DOHH2 (cell line): ENCODE results near the gene CNTN4.
"Not testable (repeated sequence)": the region's sequence is repeated elsewhere in the genome, so short reads cannot be mapped to it uniquely, and the experiment has no call there.

ENCODE experiments used
- H3F3A ChIP-seq: fragments of 200-600 bp; sonication (generic), shearing (Covaris generic); 2 replicates; pipeline ENCODE4 v1.6.0; 2016; ENCODE audit warnings: antibody characterized with exemption, mild to moderate bottlenecking; ENCODE audit not compliant: control insufficient read depth, insufficient read depth
- H3K27ac ChIP-seq: fragments of 200-600 bp; sonication (generic); 2 replicates; pipeline ENCODE4 v1.5.1; 2014; ENCODE audit warnings: low read depth, mild to moderate bottlenecking, low read length, moderate library complexity
- H3K27me3 ChIP-seq: fragments of 200-600 bp; sonication (generic); 2 replicates; pipeline ENCODE4 v1.6.1; 2014; ENCODE audit warnings: mild to moderate bottlenecking, low read length, mixed read lengths; ENCODE audit not compliant: control insufficient read depth
- H3K36me3 ChIP-seq: fragments of 200-600 bp; sonication (generic); 2 replicates; pipeline ENCODE4 v1.6.1; 2014; ENCODE audit warnings: mild to moderate bottlenecking, low read length, moderate library complexity, mixed read lengths; ENCODE audit not compliant: control insufficient read depth
- H3K4me1 ChIP-seq: fragments of 200-600 bp; sonication (generic); 2 replicates; pipeline ENCODE4 v1.6.1; 2014; ENCODE audit warnings: mild to moderate bottlenecking, low read length, mixed read lengths; ENCODE audit not compliant: control insufficient read depth
- H3K4me2 ChIP-seq: fragments of 200-600 bp; sonication (generic); 2 replicates; pipeline ENCODE4 v1.6.0; 2014; ENCODE audit warnings: mild to moderate bottlenecking, low read length, moderate library complexity
- H3K4me3 ChIP-seq: fragments of 200-600 bp; sonication (generic); 2 replicates; pipeline ENCODE4 v1.5.1; 2014; ENCODE audit warnings: mild to moderate bottlenecking, low read length, mixed read lengths
- H3K79me2 ChIP-seq: fragments of 200-600 bp; sonication (generic); 2 replicates; pipeline ENCODE4 v1.6.1; 2014; ENCODE audit warnings: mild to moderate bottlenecking, low read length, mixed read lengths; ENCODE audit not compliant: control insufficient read depth
- H3K9me2 ChIP-seq: fragments of 200-600 bp; sonication (generic); replicated peaks from 2 replicates; pipeline ENCODE4 v1.6.1; 2014; ENCODE audit warnings: mild to moderate bottlenecking, low read length, mixed read lengths; ENCODE audit not compliant: control insufficient read depth
- H3K9me3 ChIP-seq: fragments of 200-600 bp; sonication (generic); 2 replicates; pipeline ENCODE4 v1.6.1; 2014; ENCODE audit warnings: antibody characterized with exemption, low read length, mixed read lengths; ENCODE audit not compliant: control insufficient read depth, insufficient read depth
- H4K20me1 ChIP-seq: fragments of 200-600 bp; sonication (generic); 2 replicates; pipeline ENCODE4 v1.6.0; 2014; ENCODE audit warnings: low read depth, mild to moderate bottlenecking, antibody characterized with exemption, low read length, moderate library complexity; ENCODE audit not compliant: control insufficient read depth, insufficient read depth
- EZH2phosphoT487 ChIP-seq: fragments of 200-600 bp; sonication (generic); IDR thresholded peaks from 2 replicates; pipeline ENCODE4 v1.6.1; 2017; ENCODE audit warnings: borderline replicate concordance, mild to moderate bottlenecking, antibody characterized with exemption, low read length, moderate library complexity, mixed read lengths
- TF ChIP-seq, protein P1 (sequence below): fragments of 200-600 bp; sonication (generic); IDR thresholded peaks from one replicate; pipeline ENCODE4 v1.5.1; 2014; ENCODE audit warnings: antibody characterized with exemption, mild to moderate bottlenecking, low read depth, low read length; ENCODE audit not compliant: poor library complexity, severe bottlenecking

Gene CNTN4

DNA sequence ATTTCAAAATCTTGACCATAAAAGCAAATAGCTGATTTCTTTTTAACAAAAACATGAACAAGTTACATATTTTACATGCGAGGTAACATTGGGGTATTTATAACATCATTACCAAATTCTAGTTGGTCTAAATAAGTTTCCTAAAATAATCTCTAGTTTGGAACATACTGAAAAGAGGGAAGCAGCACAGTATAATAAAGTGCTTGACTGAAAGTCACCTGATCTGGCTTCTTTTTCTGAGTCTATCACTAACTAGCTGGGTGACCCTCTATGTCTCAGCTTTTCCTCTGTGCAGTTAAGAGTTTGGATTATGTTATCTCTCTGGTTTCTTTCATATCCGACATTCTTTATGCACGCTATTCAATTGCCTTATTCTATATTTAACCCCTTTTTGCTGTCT is 19.8 kb upstream of the CNTN4 start:
- no peaks in the 10 kb centered on the region for H3F3A ChIP-seq
- TF ChIP-seq, protein P1, sequence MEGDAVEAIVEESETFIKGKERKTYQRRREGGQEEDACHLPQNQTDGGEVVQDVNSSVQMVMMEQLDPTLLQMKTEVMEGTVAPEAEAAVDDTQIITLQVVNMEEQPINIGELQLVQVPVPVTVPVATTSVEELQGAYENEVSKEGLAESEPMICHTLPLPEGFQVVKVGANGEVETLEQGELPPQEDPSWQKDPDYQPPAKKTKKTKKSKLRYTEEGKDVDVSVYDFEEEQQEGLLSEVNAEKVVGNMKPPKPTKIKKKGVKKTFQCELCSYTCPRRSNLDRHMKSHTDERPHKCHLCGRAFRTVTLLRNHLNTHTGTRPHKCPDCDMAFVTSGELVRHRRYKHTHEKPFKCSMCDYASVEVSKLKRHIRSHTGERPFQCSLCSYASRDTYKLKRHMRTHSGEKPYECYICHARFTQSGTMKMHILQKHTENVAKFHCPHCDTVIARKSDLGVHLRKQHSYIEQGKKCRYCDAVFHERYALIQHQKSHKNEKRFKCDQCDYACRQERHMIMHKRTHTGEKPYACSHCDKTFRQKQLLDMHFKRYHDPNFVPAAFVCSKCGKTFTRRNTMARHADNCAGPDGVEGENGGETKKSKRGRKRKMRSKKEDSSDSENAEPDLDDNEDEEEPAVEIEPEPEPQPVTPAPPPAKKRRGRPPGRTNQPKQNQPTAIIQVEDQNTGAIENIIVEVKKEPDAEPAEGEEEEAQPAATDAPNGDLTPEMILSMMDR = no peak
- no peak for TF ChIP-seq EZH2phosphoT487
- no peaks in the 10 kb centered on the region for H3K9me2 ChIP-seq
- H3K9me3 ChIP-seq = no peaks in the 10 kb centered on the region; the same call in 1 of the 2 replicates
- H3K4me2 ChIP-seq = no peak overlapping the region
- no peak overlapping the region for H3K27ac ChIP-seq
- H4K20me1 ChIP-seq = no peaks in the 10 kb centered on the region
- H3K36me3 ChIP-seq = no peaks in the 10 kb centered on the region
- H3K79me2 ChIP-seq = no peaks in the 10 kb centered on the region
- no peaks in the 10 kb centered on the region for H3K27me3 ChIP-seq
- no peaks in the 10 kb centered on the region for H3K4me1 ChIP-seq
- H3K4me3 ChIP-seq = no peak overlapping the region

DNA sequence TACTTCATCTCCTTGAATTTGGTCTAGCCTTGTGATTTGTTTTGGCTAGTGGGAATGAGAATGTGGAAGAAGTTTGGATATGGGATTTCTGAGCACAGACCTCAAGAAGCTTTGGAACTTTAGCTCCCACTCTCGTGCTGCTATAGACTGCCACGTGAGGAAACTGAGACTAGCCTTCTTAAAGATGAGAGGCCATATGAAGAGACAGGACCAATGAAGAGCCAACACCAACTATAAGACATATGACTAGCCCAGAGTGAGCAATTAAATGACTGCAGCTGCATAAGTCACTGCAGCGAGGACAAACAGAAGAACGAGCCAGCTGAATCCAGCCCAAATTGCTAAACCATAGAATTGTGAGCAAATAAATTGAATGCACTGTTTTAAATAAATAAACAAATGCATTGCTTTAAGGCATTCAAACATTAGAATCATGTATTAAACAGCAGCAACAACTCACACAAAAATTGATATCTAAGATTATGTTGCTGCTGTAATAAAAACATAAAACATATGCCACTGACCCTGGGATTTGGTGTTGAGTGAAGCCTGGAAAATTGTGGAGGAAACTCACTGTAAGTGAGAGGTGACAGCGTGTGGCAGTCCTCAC is 15.7 kb upstream of the CNTN4 start:
- Histone ChIP-seq H3K4me3 (no peak overlapping the region), H3K27ac (no peak overlapping the region), H3K4me1 (no peaks in the 10 kb centered on the region), H3F3A (no peaks in the 10 kb centered on the region), H3K4me2 (no peak overlapping the region), H3K9me2 (no peaks in the 10 kb centered on the region), H3K79me2 (no peaks in the 10 kb centered on the region), H3K36me3 (no peaks in the 10 kb centered on the region), H4K20me1 (no peaks in the 10 kb centered on the region), H3K9me3 (no peaks in the 10 kb centered on the region; the same call in 1 of the 2 replicates), H3K27me3 (no peaks in the 10 kb centered on the region)
- TF ChIP-seq, protein P1 = no peak
- no peak for TF ChIP-seq EZH2phosphoT487

DNA sequence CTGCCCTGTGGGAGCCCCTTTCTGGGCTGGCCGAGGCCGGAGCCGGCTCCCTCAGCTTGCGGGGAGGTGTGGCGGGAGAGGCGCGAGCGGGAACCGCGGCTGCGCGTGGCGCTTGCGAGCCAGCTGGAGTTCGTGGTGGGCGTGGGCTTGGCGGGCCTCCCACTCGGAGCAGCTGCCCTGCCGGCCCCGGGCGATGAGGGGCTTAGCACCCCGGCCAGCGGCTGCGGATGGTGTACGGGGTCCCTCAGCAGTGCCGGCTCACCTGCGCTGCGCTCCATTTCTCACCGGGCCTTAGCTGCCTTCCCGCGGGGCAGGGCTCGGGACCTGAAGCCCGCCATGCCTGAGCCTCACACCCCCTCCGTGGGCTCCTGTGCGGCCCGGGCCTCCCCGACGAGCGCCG is 15.1 kb upstream of the CNTN4 start:
- not testable (repeated sequence) for H3K79me2 ChIP-seq, H3K4me2 ChIP-seq, H3K27ac ChIP-seq, H3F3A ChIP-seq, H4K20me1 ChIP-seq, H3K9me2 ChIP-seq, H3K36me3 ChIP-seq, H3K27me3 ChIP-seq, H3K4me3 ChIP-seq, H3K4me1 ChIP-seq, H3K9me3 ChIP-seq

DNA sequence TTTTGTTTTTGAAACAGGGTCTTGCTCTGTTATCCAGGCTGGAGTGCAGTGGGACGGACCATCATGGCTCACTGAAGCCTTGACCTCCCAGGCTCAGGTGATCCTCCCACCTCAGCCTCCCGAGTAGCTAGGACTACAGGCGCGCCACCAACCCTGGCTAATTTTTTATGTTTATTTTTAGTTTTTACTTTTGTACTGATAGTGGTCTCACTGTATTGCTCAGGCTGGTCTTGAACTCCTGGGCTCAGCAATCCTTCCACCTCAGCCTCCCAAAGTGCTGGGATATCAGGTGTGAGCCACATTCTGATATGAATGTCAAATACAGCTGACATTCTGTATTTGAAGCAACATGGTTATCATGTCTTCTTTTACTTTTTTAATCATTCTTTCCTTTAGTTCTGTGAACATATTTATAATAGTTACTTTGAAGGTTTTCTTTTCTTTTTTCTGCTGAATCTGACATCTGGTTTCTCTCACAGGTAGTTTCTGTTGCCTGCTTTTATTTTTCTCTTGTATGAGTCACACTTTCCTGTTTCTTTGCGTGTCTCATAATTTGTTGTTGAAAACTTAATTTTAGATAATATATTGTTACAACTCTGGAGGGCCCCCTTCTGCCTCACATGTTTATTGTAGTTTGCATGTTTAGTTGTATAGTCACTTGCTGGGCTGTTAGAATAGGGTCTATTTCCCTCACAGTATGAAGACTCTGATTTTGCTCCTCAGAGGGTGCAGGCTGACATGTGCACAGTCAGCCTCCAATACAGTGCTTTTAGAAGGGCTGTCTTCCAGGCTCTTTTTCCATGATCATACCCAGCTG is 8.4 kb upstream of the CNTN4 start:
- Histone ChIP-seq H3K4me2 (no peak overlapping the region), H3K79me2 (no peaks in the 10 kb centered on the region)
- TF ChIP-seq, protein P1 = no peak
- TF ChIP-seq EZH2phosphoT487 = no peak

More for the DNA sequence above, 8.4 kb upstream of the CNTN4 start:
- H3K4me1 ChIP-seq = no peaks in the 10 kb centered on the region
- no peaks in the 10 kb centered on the region for H3K36me3 ChIP-seq
- H3K27me3 ChIP-seq = no peaks in the 10 kb centered on the region
- H3K27ac ChIP-seq = no peak overlapping the region
- H3K4me3 ChIP-seq = no peak overlapping the region
- no peaks in the 10 kb centered on the region for H3K9me3 ChIP-seq
- no peaks in the 10 kb centered on the region for H3F3A ChIP-seq
- H4K20me1 ChIP-seq = no peaks in the 10 kb centered on the region
- H3K9me2 ChIP-seq = no peaks in the 10 kb centered on the region
